HEK293 (cell line): ENCODE measurements around the gene UXS1.
A peak's percentile ranks its signal among the peaks of the same experiment; 100 is the strongest.

Experiments
- CTCF ChIA-PET: fragments of 350-600 bp; formaldehyde crosslinking; extraction: SDS; loops from one replicate; lab custom pipeline; 2021; ENCODE audit warnings: antibody characterized with exemption; lab: Yijun Ruan, JAX
- POLR2A ChIA-PET: fragments of 300-600 bp; formaldehyde crosslinking; extraction: SDS; loops from one replicate; lab custom pipeline; 2020; ENCODE audit warnings: antibody characterized with exemption, inconsistent platforms; lab: Yijun Ruan, JAX
- H3K27ac ChIP-seq: fragments of 200-500 bp; sonication (Bioruptor generic); 2 replicates; pipeline ENCODE4 v1.5.1; 2014; ENCODE audit warnings: low read depth, low read length, control low read depth, inconsistent platforms; ENCODE audit errors: extremely low read depth
- H3K36me3 ChIP-seq, 2 experiments: fragments of 200-500 bp in 1 of 2; sonication (Bioruptor generic) in 1 of 2; 1 replicate in 1 of 2; 2 replicates in 1 of 2; pipeline ENCODE4 v1.5.1; 2014 to 2017; ENCODE audit warnings: inconsistent platforms in 2 of 2, low read length in 2 of 2; ENCODE audit not compliant: control insufficient read depth in 2 of 2, insufficient read depth in 1 of 2
- H3K4me1 ChIP-seq: fragments of 200-500 bp; sonication (Bioruptor generic); 2 replicates; pipeline ENCODE4 v1.5.1; 2014; ENCODE audit warnings: mild to moderate bottlenecking, low read length, inconsistent platforms; ENCODE audit not compliant: control insufficient read depth, insufficient read depth
- H3K4me3 ChIP-seq: 2 replicates; pipeline ENCODE4 v1.5.1; 2011; ENCODE audit warnings: low read depth, mild to moderate bottlenecking, control low read depth, low read length, moderate library complexity
- H3K9me3 ChIP-seq: fragments of 200-500 bp; sonication (Bioruptor generic); 2 replicates; pipeline ENCODE4 v1.5.1; 2014; ENCODE audit warnings: low read depth, low read length, inconsistent platforms; ENCODE audit not compliant: control insufficient read depth, insufficient read depth
- GFI1B ChIP-seq: fragments of 450-650 bp; formaldehyde crosslinking; IDR thresholded peaks from 2 replicates; pipeline ENCODE4 v1.5.1; 2016; ENCODE audit warnings: missing biosample characterization, missing genetic modification characterization
- MEIS1 ChIP-seq: sonication (generic); formaldehyde crosslinking; IDR thresholded peaks from 2 replicates; pipeline ENCODE4 v1.8.1; 2022; ENCODE audit warnings: missing genetic modification reagents, mild to moderate bottlenecking, borderline replicate concordance
- SCRT2 ChIP-seq: fragments of 450-650 bp; formaldehyde crosslinking; IDR thresholded peaks from 2 replicates; pipeline ENCODE4 v1.5.1; 2016; ENCODE audit warnings: missing biosample characterization, missing genetic modification characterization
- ZBTB10 ChIP-seq: fragments of 450-650 bp; formaldehyde crosslinking; IDR thresholded peaks from 2 replicates; pipeline ENCODE4 v1.5.1; 2016; ENCODE audit warnings: missing biosample characterization, missing genetic modification characterization
- ZBTB6 ChIP-seq: fragments of 450-650 bp; formaldehyde crosslinking; IDR thresholded peaks from 2 replicates; pipeline ENCODE4 v1.5.1; 2017; ENCODE audit warnings: missing biosample characterization, missing genetic modification characterization
- ZBTB7A ChIP-seq: fragments of 450-650 bp; formaldehyde crosslinking; IDR thresholded peaks from 2 replicates; pipeline ENCODE4 v1.5.1; 2016; ENCODE audit warnings: low read depth, missing biosample characterization, missing genetic modification characterization
- ZFP41 ChIP-seq: fragments of 450-650 bp; formaldehyde crosslinking; IDR thresholded peaks from 2 replicates; pipeline ENCODE4 v1.5.1; 2016; ENCODE audit warnings: missing biosample characterization, missing genetic modification characterization, borderline replicate concordance
- ZNF155 ChIP-seq: fragments of 450-650 bp; formaldehyde crosslinking; IDR thresholded peaks from 2 replicates; pipeline ENCODE4 v1.5.1; 2016; ENCODE audit warnings: missing biosample characterization, missing genetic modification characterization
- ZNF157 ChIP-seq: fragments of 450-650 bp; formaldehyde crosslinking; IDR thresholded peaks from 2 replicates; pipeline ENCODE4 v1.5.1; 2016; ENCODE audit warnings: missing biosample characterization, missing genetic modification characterization
- ZNF214 ChIP-seq: fragments of 450-650 bp; formaldehyde crosslinking; IDR thresholded peaks from 2 replicates; pipeline ENCODE4 v1.5.1; 2017; ENCODE audit warnings: missing biosample characterization, mild to moderate bottlenecking, missing genetic modification characterization, borderline replicate concordance
- ZNF26 ChIP-seq: fragments of 450-650 bp; formaldehyde crosslinking; IDR thresholded peaks from 2 replicates; pipeline ENCODE4 v1.5.1; 2016; ENCODE audit warnings: missing biosample characterization, missing genetic modification characterization
- ZNF37A ChIP-seq: fragments of 450-650 bp; IDR thresholded peaks from 2 replicates; pipeline ENCODE4 v1.5.1; 2018; ENCODE audit warnings: missing biosample characterization, missing genetic modification characterization
- ZNF76 ChIP-seq: fragments of 450-650 bp; formaldehyde crosslinking; IDR thresholded peaks from 2 replicates; pipeline ENCODE4; 2016; ENCODE audit warnings: low read depth, missing biosample characterization, missing genetic modification characterization, borderline replicate concordance

The UXS1 gene

GRCh38 chr2:106147665-106148064 is 46.4 kb downstream of the UXS1 start (continued):
- TF ChIP-seq ZNF214 (tag by site-specific recombination) (no peak), GFI1B (tag by site-specific recombination) (no peak)

GRCh38 chr2:106147159-106147558 is 46.9 kb downstream of the UXS1 start:
- no peaks in the 10 kb centered on the region for H3K9me3 ChIP-seq
- CTCF ChIA-PET, result interaction anchor here (0.6 kb wide), 1 partner anchor 83 kb away, joined by 3 read pairs; no protein-coding TSS in a partner anchor
- TF ChIP-seq ZBTB7A (tag by site-specific recombination) (no peak), ZNF26 (tag by site-specific recombination) (no peak), ZBTB6 (tag by site-specific recombination) (no peak), ZBTB10 (tag by site-specific recombination) (no peak), ZNF157 (tag by site-specific recombination) (no peak), ZNF76 (tag by site-specific recombination) (no peak)
- TF ChIP-seq, all 188 proteins: peak for 0
- no peak overlapping the region for H3K27ac ChIP-seq
- H3K36me3 ChIP-seq, result peaks cover 0 to 32% of the 10 kb centered on the region in 2 experiments; a peak in 2 of 3 replicates
- H3K4me1 ChIP-seq, result no peaks in the 10 kb centered on the region
- H3K4me3 ChIP-seq, result no peak overlapping the region
- POLR2A ChIA-PET, result no interaction called here

GRCh38 chr2:106144621-106145331 is 49.3 kb downstream of the UXS1 start:
- CTCF ChIA-PET, result interaction anchor here (0.6 kb wide), 1 partner anchor 22 kb away, joined by 3 read pairs; no protein-coding TSS in a partner anchor
- Histone ChIP-seq H3K4me1 (no peaks in the 10 kb centered on the region), H3K9me3 (no peaks in the 10 kb centered on the region), H3K36me3 (peaks cover 0 to 29% of the 10 kb centered on the region in 2 experiments; a peak in 2 of 3 replicates), H3K27ac (no peak overlapping the region), H3K4me3 (no peak overlapping the region)
- TF ChIP-seq MEIS1 (CRISPR knock-in tag) (no peak), SCRT2 (tag by site-specific recombination) (0 out of 2 replicates have a peak, but pooled peaks have one; percentile 12)
- POLR2A ChIA-PET, result no interaction called here

GRCh38 chr2:106143495-106144215 is 50.4 kb downstream of the UXS1 start:
- Histone ChIP-seq H3K4me3 (no peak overlapping the region), H3K4me1 (no peaks in the 10 kb centered on the region; the same call in 1 of the 2 replicates), H3K9me3 (no peaks in the 10 kb centered on the region), H3K36me3 (peaks cover 0 to 21% of the 10 kb centered on the region in 2 experiments; a peak in 2 of 3 replicates), H3K27ac (no peak overlapping the region)
- TF ChIP-seq ZNF157 (tag by site-specific recombination) (no peak), ZFP41 (tag by site-specific recombination) (no peak), ZNF155 (tag by site-specific recombination) (no peak), ZNF37A (tag by site-specific recombination) (no peak)
- CTCF ChIA-PET, result no interaction called here
- POLR2A ChIA-PET, result no interaction called here
